Nasal cavity respiratory epithelium epithelial cell of viscerocranial mucosa (primary cell): ENCODE results near the gene BRD1. TPM values are rescaled to one million over a fixed set of nuclear protein-coding genes. Genes with fewer than 3 reads are reported as not detected.

Experiments
- total RNA-seq: library from RNA; depleted of rRNA; stranded (reverse); fragments of >200 nt; gene quantifications from 2 replicates; pipeline ENCODE4 v1.2.3, GENCODE V29; 2014

BRD1 gene
- 23.6 and 51.2 TPM in 2 replicates for total RNA-seq

GRCh38 chr22:49827853-49828598 is at the start of gene BRD1:
TSS of gene BRD1 (minus strand) at chr22:49827873. CDS start at chr22:49824317, 3,556 bp downstream.

GRCh38 chr22:49852898-49853894 is 25.5 kb upstream of the BRD1 start, which contains the start of gene ZBED4:
TSS of gene ZBED4 (plus strand) at chr22:49853844. CDS start at chr22:49883663, 29,819 bp downstream.

Other genes starting within 250 kb of the BRD1 start
- 21.2 and 35.5 TPM in 2 replicates for gene ZBED4, start 26.0 kb upstream of the BRD1 start, total RNA-seq
- 21.9 and 24.3 TPM in 2 replicates for gene ALG12, start 90.6 kb upstream of the BRD1 start, total RNA-seq
- gene CRELD2, start 90.8 kb upstream of the BRD1 start, total RNA-seq = 31.8 and 77.9 TPM in 2 replicates
- 53.3 and 63.8 TPM in 2 replicates for gene PIM3, start 132.9 kb upstream of the BRD1 start, total RNA-seq
- not detected in 2 replicates for gene IL17REL, start 184.9 kb upstream of the BRD1 start, total RNA-seq
- gene TTLL8, start 230.4 kb upstream of the BRD1 start, total RNA-seq = not detected in 2 replicates